ENCODE data around the gene BRSK2.
"Not testable (repeated sequence)": the region's sequence is repeated elsewhere in the genome, so short reads cannot be mapped to it uniquely, and the experiment has no call there.

The BRSK2 gene

DNA sequence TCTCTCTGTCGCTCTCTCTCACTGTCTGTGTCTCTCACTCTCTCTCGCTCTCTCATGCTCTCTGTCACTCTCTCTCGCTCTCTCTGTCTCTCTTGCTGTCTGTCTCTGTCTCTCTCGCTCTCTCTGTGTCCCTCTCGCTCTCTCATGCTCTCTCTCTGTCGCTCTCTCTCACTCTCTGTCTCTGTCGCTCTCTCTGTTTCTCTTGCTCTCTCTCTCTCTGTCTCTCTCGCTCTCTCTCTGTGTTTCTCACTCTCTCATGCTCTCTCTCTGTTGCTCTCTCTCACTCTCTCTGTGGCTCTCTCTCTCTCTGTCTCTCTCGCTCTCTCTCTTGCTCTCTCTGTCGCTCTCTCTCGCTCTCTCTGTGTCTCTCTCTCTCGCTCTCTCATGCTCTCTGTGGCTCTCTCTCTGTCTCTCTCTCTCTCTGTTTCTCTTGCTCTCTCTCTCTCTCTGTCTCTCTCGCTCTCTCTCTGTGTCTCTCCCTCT lies 33.2 kb upstream of the BRSK2 start:
- no peak overlapping the region for H3K27ac ChIP-seq
- no peak for TF ChIP-seq ZFX (IDR thresholded peaks at IDR 0.05; ENCODE audit: borderline replicate concordance)
- TF ChIP-seq, protein P1, sequence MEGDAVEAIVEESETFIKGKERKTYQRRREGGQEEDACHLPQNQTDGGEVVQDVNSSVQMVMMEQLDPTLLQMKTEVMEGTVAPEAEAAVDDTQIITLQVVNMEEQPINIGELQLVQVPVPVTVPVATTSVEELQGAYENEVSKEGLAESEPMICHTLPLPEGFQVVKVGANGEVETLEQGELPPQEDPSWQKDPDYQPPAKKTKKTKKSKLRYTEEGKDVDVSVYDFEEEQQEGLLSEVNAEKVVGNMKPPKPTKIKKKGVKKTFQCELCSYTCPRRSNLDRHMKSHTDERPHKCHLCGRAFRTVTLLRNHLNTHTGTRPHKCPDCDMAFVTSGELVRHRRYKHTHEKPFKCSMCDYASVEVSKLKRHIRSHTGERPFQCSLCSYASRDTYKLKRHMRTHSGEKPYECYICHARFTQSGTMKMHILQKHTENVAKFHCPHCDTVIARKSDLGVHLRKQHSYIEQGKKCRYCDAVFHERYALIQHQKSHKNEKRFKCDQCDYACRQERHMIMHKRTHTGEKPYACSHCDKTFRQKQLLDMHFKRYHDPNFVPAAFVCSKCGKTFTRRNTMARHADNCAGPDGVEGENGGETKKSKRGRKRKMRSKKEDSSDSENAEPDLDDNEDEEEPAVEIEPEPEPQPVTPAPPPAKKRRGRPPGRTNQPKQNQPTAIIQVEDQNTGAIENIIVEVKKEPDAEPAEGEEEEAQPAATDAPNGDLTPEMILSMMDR (IDR thresholded peaks at IDR 0.05): no peak

DNA sequence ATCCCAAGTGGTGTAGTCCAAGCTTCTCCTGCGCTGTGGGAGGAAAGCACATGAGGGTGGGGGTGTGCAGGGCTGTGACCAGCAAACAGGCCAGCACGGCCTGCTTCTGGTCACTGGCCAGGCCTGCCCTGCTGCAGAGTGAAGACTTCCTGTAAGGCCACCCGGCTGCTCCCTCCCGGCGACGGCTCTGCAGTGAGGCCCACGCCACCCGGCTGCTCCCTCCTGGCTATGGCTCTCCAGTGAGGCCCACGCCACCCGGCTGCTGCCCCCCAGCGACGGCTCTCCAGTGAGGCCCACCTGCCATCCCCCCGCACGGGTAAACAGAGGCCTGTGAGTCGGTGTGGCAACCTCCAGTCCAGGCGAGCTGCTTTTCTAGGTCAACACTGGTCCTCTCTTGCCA lies 31.4 kb upstream of the BRSK2 start:
- TF ChIP-seq ZFX (IDR thresholded peaks at IDR 0.05; ENCODE audit: borderline replicate concordance): no peak
- TF ChIP-seq, protein P1 (IDR thresholded peaks at IDR 0.05): no peak
- no peak overlapping the region for H3K27ac ChIP-seq

DNA sequence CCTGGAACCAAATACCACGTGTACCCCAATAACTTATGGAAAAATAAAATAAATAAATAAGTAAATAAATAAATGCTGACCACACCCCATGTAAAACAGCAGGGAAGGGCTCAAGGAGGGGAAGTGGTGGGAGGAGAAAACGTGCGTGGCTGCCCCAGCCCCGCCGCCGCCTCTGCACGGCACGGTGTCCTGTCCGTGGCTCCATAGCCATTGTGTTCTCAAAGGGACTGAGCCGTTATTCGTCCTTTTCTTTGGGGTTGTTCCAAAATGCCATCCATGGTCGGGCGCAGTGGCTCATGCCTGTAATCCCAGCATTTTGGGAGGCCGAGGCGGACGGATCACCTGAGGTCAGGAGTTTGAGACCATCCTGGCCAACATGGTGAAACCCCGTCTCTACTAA lies 30.8 kb upstream of the BRSK2 start:
- not testable (repeated sequence) for H3K27ac ChIP-seq

DNA sequence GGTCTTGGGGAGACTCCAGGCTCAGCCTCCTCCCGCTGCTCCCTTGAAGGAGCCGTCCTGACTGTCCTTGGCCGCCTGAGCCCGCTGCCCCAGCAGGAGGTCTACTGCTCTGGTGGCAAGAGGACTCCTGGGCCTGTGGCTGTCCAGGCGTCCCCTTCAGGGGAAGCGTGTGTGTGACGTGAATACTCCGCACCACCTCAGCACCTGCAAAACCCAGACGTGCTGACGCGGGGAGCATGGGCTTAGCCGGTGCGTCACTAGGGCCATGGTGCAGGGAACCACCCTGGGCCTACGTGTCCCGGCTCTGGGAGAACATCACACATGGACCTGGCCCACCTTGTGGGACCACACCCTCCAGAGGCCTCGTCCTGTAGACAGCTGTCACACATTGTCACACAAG lies 30.2 kb upstream of the BRSK2 start:
- TF ChIP-seq, protein P1 (IDR thresholded peaks at IDR 0.05): no peak
- TF ChIP-seq ZFX (IDR thresholded peaks at IDR 0.05; ENCODE audit: borderline replicate concordance): no peak

DNA sequence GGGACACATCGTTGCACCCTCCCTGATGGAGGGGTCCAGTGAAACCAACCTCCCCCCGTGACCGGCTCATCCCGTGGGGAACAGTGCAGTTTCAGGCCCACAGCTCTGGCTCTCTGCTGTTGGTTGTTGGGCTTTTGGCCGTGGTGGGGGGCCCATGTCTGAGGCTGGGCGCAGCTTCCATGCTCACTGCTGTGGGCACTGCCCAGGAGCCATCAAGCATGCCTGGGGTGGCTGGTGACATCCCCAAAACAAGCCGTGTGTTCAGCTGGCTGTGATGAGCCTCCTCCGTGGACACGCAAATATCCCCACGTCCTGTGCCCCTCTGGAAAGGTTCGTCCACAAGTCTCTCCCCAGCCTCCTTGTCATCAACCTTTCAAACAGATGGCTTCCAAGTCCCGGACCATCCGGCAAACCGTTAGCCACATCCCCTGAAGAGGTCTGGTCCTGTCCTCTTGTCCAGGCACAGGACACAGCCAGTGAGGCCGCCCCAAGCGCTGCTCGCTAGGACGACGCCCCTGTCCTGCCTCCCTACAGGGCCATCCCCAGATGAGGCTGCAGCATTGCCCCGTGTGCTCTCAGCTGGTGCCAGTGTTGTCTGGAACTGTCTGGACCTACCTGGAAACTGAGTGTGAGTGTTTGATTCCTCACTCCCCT lies 29.4 kb upstream of the BRSK2 start:
- H3K27ac ChIP-seq: no peak overlapping the region
- no peak for TF ChIP-seq ZFX (IDR thresholded peaks at IDR 0.05; ENCODE audit: borderline replicate concordance)
- TF ChIP-seq, protein P1 (IDR thresholded peaks at IDR 0.05): no peak

More for the DNA sequence above, 30.2 kb upstream of the BRSK2 start:
- no peak overlapping the region for H3K27ac ChIP-seq

DNA sequence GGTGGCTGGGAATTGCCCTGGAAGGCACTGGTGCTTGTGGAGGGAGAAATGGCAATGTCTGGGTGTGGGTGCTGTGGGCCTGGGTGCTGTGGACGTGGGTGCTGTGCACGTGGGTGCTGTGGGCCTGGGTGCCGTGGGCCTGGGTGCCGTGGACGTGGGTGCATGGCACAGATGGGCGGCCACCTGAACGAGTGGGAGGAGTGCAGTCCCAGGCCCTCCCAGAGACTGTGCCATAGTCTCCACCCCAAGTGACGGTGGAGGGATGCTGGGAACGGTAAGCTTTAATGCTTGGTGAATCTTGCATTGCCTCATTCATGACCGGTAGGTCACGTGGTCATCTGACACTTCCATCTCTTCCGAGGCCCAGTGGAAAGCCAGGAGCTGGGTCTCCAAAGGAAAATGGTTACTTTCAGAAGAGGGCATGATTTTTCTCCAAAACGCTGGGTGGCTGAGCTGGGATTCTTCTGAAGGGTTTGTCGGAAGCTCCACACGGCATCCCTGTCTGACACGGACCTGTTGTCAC lies 28.8 kb upstream of the BRSK2 start:
- no peak for TF ChIP-seq ZFX (IDR thresholded peaks at IDR 0.05; ENCODE audit: borderline replicate concordance)
- TF ChIP-seq, protein P1 (IDR thresholded peaks at IDR 0.05): no peak
- H3K27ac ChIP-seq: no peak overlapping the region

DNA sequence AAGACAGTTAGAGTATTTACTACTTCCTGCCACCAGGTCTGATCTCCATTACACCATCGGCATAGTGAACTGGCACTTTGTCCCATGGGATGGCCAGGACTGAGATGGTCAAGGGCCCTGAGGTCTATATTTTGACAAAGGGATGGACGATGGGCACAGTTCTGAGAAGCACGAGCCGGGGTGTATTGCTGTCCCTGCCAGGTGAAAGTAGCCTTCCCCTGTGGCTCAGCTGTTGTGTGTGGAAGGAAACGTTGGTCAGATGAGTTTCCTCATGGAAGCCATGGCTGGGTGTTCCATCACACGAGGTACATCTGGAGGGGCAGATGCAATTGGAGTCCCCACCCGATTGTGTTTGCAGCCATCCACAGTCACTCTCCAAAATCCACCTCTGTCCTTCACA lies 27.9 kb upstream of the BRSK2 start:
- TF ChIP-seq, protein P1 (IDR thresholded peaks at IDR 0.05): no peak
- TF ChIP-seq ZFX (IDR thresholded peaks at IDR 0.05; ENCODE audit: borderline replicate concordance): no peak
- no peak overlapping the region for H3K27ac ChIP-seq

Measured in 22Rv1 (cell line).